NCI-H187 treated with DMSO at 0.1 percent for 48 hours (cell line): ENCODE measurements around the gene ULK2.
"Not testable (repeated sequence)": the region's sequence is repeated elsewhere in the genome, so short reads cannot be mapped to it uniquely, and the experiment has no call there.

ENCODE experiments used
- DNase-seq: peaks from one replicate; lab custom pipeline; 2025; lab: John Stamatoyannopoulos, UW

The ULK2 gene

DNA sequence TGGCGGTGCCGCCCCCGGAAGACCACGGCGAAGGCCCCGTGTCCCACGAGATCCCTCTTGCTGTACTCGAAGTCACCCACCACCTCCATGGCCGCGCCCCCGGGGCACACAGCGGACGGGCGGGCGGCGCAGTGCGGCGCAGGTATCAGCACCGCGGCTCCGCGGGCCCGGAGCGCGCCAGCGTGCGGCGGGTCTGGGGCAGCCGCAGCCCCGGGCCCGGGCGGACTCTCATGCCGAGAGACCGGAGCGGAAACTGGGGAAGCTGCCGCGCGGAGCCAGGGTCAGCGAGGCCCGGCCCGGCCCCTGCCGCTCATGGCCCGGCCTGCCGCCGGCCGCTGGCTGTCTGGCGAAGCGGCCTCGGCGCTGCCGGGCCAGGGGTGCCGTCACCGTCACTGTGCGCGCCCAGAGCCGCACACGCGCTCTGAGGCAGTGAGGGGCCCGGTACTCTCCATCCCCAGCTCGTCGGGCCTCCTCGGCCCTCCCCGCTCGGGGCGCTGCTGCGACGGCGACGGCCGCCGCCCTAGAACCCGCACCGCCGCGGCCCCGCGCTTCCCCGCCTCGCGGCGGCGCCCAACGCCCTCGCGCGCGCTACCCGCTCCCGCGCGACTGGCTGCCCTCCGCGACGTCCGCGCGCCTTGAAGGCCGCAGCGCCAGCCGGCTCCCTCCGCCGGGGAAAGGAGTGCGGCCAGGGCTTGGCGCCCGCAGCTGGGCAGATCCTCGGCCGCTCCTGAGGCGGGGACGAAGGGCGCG lies at the start of gene ULK2:
Gene ULK2, minus strand, starts transcription at position 608 of the 750 bp plus-strand sequence. Its CDS starts 519 bp downstream, at position 89.
- DNase-seq = no peak

GRCh38 chr17:19915245-19915978 lies 47.7 kb upstream of the ULK2 start:
- no peak for DNase-seq

GRCh38 chr17:19911033-19911432 lies 43.3 kb upstream of the ULK2 start:
- DNase-seq = no peak

GRCh38 chr17:19909139-19909538 lies 41.4 kb upstream of the ULK2 start:
- no peak for DNase-seq

DNA sequence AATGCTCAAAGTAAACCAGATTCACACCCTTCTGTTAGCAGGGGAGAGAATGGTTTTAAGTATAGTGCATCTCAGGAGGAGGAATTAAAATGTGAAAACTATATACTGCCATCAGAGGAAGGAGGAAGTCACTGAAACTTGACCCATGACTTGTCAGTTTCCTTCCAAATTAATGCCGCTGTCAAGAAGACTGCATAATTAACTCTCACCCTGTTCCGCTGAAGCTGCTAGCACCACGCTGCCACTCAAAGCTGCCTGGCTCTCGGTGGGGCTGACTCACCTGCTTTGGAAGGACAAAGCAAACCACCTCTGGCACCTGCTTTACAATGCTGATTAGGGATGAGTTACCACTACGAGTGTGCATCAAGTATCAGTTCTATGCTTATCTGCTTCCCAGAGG lies 37.8 kb upstream of the ULK2 start:
- no peak for DNase-seq

- DNase-seq = no peak
Observed at GRCh38 chr17:19904924-19905323, 37.2 kb upstream of the ULK2 start.

- DNase-seq = no peak
Observed at GRCh38 chr17:19904412-19904811, 36.7 kb upstream of the ULK2 start.

DNA sequence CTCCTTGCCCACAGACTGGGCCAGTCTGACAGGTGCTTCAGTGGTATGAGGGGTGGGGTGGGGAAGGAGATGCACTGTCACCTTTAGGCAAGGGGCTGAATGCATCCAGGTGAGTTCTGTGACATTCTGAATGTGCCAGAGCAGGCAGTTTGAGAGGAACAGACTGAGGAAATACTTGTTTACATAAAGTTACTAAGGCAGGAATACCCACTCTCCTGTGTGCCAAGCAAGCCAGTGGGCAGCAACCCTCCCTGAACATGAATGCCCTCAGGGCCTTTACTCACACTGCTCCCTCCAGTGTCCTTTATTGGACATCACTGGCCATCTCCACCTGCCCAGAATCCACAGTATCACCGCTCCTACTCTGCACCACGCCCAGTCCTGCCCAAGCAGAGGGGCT lies 33.1 kb upstream of the ULK2 start:
- DNase-seq = no peak

DNA sequence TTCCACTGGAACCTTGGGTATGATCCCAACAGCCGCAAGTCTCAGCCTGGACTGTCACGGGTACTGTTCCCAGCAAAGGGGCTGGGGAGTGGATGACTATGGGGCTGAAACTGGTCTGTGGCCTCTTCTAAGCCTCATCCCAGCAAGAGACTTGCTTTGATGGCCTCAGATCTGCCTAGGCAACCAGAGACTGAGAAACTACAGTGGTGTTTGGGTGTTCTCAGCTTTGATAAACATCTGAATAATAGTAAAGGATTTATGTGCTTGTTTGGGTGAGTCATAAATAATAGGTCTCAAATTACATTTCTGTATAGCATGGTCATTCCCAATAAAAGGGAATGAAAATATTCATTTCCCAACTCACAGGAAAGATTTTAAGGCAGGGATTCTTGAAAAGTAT lies 30.2 kb upstream of the ULK2 start:
- no peak for DNase-seq

- no peak for DNase-seq
Observed at GRCh38 chr17:19897090-19897837, 29.5 kb upstream of the ULK2 start.

GRCh38 chr17:19896679-19897078 lies 28.9 kb upstream of the ULK2 start:
- no peak for DNase-seq

DNA sequence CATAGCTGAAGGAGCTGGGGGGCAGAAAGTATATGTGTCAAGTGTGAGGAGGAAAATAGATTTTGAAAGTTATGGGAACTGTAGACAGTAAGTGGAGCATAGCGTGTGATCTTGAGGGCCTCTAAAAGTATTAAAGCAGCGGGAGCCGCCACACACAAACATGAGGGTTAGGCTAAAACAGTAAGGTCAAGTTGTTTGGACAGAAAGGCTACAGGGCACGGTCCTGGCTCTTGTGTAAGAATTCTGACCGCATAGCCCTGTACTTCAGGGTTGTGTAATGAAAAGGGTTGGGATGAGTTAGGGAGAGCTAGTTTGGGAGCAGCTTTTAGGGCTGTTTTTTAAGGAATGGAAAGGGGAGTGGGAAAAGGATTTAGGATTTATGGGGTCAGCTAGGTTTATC lies 22.8 kb upstream of the ULK2 start:
- DNase-seq = not testable (repeated sequence)

GRCh38 chr17:19890001-19890400 lies 22.3 kb upstream of the ULK2 start:
- DNase-seq = not testable (repeated sequence)

GRCh38 chr17:19886116-19886515 lies 18.4 kb upstream of the ULK2 start:
- DNase-seq = no peak

DNA sequence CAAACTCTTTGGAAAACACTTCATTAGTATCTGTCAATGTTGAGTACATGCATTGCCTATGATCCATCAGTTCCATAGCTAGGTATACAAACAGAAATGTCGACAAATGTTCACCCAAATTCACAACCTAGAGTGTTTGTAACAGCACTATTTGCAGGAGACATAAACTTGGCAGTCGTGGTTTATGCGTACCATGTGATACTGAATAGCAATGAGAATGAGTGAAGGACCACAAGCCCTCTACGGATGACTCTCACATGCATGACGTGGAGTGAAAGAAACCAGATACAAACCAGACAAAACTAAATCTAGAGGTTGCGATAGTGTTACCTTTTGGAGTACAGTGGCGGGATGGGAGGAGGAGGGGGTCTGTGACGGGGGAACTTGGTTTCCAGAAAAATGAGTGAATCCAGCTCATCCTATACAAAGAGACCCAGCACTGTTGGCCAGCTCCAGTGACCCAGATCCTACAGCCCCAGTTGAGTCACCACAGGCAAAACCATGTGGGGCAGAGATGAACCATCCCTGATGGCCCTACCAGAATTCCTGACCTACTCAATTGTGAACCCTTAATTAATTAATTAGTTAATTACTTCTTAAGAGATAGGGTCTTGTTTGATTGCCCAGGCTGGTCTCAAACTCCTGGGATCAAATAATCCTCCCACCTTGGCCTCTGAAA lies 15.9 kb upstream of the ULK2 start:
- no peak for DNase-seq

DNA sequence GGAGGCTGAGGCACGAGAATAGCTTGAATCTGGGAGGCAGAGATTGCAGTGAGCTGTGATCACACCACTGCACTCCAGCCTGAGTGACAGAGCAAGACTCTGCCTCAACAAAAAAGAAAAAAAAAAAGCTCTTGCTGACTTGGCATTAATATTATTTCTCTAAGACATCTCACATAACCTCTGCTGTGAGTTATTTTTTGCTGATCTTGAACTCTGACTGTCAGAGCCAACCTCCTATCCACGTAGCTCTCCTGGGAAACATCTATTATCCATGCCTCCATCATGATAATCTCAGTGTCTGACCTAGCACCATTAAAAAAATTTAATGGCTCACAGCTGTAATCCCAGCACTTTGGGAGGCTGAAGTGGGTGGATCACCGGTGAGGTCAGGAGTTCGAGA lies 12.7 kb upstream of the ULK2 start:
- DNase-seq = no peak

DNA sequence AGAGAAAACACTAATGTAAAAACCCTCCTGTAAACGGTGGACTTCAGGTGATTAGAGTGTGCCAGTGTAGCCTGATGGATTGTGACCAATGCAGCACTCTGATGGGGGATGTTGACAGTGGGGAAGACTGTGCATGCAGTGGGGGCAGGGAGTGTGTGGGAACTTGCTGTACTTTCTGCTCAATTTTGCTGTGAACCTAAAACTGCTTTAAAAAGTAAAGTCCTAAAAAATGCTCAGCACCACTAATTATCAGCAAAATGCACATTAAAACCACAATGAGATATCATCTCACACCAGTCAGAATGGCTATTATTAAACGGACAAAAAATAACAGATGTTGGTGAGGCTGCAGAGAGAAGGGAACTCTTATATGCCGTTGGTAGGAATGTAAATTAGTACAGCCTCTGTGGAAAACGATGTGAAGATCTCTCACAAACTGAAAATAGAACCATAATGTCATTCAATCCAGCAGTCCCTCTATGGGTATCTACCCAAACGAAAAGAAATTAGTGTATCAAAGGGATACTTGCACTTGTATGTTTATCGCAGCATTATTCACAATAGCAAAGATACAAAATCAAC lies 9.7 kb upstream of the ULK2 start:
- DNase-seq = no peak

DNA sequence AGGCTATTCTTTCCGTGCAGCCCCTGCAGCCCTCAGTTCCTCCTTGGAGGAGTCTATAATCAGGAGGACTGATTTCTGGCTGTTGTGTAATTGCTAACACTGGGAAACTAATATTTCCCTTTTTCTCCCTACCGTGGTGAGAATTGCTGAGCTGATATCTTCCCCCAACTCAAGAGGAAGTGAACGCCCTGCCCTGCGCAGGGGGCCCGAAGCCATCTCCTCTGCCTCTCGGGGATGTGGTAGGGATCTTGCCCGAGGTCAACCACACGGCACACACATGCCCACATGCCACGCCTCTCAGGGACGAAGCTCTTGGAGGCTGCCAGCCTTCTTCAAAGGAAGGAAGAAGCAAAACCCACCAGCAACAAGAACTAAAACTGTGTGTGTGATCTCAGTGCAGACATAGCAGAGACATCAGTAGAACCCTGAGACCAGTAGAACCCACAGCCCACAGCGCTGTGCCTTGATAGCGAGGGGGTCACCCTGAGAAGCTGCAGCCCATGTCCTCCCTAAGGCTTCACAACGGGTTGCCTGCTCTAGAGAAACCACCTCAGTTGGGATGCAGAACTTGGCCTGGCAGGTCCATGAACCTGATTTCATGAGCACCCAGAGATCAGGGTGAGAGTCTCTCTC lies 8.9 kb upstream of the ULK2 start:
- DNase-seq = no peak

GRCh38 chr17:19874256-19874655 lies 6.5 kb upstream of the ULK2 start:
- no peak for DNase-seq

GRCh38 chr17:19873346-19873745 lies 5.6 kb upstream of the ULK2 start:
- no peak for DNase-seq

DNA sequence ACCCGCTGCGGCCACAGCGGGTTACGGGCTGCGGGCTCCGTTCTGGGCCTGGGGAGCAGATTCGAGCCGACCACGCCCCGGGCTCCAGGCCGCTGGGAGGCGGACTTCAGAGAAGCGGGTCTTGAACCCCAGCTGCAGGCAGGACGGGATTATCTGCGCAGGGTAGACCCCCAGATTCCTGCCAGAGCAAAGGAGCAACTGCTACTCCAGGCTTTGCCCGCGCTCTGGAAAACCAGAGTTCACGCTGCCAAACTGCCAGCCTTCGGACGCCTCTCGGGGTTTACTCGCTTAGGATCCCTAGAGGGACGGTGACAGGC lies 301 bp upstream of the ULK2 start:
- no peak for DNase-seq

- DNase-seq = no peak
Observed at GRCh38 chr17:19867079-19867328, 732 bp downstream of the ULK2 start.
